IPS DF 4.7 (cell line): ENCODE measurements around the gene LTK.
"Not testable (repeated sequence)": the region's sequence is repeated elsewhere in the genome, so short reads cannot be mapped to it uniquely, and the experiment has no call there.

ENCODE experiments used
- DNase-seq: peaks from one replicate; pipeline ENCODE4 v3.0.0-alpha.2; 2013; ENCODE audit warnings: low spot score; ENCODE audit errors: extremely low read depth

LTK gene

DNA sequence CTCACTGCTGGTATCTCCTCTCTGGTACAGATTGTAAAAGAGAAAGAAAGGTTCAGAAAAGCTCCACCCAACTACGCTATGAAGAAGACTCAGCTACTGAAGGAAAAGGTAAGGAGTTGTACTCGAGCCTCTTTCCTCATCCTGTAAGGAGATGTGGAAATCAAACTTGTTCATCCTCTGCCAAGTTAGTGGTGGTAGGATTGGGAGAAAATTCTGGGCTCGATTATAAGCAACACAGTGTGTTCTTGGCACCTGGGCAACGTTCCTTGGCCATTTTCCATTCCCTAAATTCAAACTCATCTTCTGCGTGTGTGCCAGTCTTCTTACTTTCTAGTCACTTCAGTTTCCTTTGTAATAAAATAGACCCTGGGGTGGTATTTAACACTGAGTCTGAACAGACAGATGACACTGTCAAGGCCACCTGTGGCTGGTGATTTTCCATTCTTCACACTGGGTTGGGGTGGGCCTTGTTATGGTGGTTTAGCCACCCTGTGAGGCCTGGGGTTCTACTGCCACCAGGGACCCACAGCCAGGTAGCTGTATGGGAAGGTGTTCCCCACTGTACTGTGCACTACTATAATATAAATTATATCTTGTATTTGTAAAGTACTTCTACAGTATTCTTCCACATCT is 37.1 kb downstream of the LTK start:
- DNase-seq = no peak

DNA sequence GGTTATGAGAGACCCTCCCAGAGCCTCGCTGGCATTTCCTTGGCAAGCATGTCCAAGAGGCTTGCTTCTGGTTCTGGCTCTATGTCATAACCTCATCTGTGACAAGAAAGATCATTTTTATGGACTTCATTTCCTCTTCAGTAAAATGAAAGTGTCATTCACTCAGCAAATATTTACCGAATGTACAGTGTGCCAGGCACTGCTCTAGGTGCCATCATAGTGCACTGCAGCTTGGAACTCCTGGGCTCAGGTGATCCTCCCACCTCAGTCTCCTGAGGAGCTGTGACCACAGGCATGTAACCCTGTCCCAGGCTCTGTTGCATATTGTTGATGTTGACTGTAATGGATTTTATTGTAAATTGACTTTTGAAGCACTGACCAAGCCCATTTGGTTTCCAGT is 38.7 kb downstream of the LTK start:
- DNase-seq = no peak

DNA sequence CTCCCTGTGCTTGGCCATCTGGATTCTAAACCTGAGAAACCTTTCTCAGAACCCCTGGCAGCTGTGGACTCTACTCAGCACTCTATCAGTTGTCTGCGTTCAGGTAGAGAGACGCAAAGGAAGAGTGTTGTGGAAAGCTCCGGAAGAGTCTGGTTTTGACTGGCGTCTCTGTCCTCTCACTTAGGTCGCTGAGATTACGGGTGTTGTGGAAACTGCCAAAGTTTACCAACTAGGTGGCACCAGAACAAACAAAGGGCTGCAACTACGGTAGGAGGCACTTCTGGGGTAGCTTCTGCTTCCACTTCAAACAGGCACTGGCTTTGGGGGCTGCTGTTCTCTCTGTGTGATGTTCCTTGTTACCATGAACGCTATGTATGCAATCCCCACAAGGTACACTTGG is 39.2 kb downstream of the LTK start:
- DNase-seq = no peak

DNA sequence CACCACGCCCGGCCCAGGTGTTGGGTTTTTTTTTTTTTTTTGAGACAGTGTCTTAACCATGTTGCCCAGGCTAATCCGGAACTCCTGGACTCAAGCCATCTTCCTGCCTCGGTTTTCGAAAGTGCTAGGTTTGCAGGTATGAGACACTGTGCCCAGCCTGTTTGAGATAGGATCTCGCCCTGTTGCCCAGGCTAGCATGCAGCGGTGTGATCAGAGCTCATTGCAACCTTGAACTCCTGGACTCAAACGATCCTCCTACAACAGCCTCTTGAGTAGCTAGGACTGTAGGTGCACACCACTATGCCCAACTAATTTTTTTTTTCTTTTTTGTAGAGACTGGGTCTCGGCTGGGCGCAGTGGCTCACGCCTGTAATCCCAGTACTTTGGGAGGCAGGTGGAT is 40.2 kb downstream of the LTK start:
- DNase-seq = no peak

DNA sequence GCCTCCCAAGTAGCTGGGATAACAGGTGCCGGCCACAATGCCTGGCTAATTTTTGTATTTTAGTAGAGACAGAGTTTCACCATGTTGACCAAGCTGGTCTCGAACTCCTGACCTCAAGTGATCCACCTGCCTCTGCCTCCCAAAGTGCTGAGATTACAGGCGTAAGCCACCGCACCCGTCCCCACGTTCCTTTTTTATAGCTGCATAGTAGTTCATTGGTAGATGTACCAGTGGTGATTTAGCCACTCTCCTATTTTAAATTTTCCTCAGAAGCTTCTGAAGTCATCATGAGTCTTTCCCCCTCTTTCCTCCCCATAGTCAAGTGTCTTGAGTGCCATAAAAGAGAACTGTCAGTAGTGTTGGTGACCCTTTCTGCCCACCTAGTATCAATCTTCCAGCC is 44.0 kb downstream of the LTK start:
- DNase-seq = not testable (repeated sequence)

DNA sequence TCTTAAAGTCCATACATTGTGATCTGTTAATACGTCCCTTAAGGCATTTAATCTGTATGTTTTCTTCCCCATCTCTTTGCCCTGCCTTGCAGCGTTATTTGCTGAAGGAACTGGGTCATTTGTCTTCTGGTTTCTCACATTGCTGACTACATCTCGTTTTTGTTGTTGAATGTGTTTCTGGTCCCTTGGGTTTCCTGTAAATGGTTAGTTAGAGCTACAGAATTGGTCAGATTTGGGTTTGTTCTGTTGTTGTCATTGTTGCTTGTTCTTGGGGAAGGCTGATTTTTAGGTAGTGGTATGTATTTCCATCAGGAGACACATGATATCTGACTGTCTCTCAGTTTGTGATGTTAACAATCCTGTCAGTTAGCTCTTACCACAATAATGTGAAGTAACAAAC is 46.9 kb downstream of the LTK start:
- DNase-seq = no peak

DNA sequence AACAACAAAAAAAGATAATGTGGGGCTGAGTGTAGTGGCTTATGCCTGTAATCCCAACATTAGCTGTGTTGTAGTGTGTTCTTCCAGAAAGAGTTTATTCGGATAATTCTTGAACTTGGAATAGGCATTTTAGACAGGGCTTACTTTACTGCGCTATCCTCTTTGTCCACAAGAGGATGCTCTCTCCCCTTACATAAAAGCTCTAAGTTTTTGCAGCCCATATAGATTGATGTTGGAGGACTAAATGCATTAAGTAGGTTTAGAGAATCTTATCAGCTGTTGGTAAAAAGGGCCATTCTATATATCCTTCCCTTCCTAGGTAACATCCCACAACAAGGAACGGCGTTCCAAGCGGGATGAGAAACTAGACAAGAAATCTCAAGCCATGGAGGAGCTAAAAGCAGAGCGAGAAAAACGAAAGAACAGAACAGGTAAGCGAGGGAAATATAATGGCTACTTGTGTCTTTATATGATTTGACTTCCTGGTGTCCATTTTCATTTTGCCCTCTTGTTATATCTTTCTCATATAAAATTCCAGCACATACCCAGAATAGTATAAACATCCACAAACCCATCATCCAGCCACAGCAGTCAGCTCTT is 47.7 kb downstream of the LTK start:
- no peak for DNase-seq

DNA sequence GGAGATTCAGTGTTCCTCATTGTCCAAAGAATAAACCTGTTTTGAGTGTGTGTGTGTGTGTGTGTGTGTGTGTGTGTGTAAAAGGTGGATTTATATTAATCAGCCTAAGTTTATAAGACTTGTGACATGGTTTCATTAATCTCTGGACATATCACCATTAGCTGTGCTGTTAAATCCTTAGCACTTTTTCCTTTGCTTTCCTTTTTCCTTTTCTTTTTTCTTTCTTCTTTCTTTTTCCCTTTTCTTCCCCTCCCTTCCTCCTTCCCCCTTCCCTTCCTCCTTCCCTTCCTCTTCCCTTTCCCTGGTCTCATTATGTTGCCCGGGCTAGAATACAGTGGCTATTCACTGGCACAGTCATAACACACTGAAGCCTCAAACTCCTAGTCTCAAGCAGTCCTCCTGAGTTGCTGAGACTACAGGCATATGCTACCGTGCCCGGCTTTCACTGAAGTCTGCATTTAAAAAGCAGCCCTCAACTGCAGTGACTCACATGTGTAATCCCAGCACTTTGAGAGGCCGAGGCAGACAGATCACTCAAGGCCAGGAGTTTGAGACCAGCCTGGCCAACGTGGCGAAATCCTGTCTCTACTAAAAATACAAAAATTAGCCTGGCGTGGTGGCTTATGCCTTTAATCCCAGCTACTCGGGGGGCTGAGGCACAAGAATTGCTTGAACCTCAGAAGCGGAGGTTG is 48.6 kb downstream of the LTK start:
- DNase-seq = no peak

DNA sequence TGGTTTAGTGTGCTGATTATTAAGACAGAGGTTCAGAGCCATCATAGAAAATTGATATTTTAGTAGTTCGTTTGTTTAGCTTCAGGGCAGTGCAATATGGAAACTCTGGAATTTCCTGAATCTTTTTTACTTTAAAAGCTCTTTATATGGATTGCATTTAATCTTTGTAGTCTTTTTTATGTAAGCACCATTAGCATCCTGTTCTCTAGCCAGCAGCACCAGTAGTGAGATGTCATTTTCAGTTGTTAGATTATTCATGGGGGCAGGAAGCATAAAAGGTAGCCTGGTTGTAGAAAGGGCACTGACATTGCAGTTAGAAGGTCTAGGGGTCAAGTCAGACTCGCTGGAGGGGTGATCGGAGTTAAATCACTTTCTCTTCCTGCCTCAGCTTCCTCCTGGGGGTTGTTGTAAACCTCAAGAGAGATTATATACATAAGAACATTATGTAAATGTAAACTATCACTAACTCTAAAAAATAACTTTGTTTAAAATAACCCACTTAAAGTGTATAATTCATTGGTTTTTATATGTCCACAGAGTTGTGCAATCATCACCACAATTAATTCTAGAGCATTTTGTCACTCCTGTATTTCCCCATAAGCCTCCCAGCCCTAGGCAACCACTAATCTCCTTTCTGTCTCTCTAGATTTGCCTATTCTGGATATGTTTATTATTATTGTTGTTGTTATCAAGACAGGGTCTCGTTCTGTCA is 51.4 kb downstream of the LTK start:
- no peak for DNase-seq
